ENCODE measurements around the gene BDH1.

Gene BDH1

DNA sequence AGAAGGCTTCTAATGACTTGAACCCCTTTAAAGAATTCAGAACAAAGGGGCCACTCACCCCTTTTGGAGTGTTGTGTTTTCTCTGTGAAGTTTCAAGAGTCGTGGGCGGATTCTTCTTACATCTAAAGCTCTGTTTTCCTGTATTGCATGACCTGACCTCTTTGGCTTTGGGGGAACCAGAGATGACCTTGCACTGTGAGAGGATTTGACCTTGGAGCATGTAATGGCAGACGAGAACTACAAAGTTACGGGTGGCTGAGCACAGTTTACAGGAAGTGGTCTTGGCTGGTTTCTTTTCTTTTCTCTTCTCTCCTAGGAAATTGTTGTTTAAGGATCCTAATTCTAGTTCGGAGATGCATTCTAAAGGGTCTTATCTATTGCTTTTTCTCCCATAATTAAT lies 6.2 kb upstream of the BDH1 start:
- no peak overlapping the region for H2AK5ac ChIP-seq (ENCODE audit: low read length)
- no peak overlapping the region for H4K5ac ChIP-seq (ENCODE audit: low read length)
- no peak overlapping the region for H3K23ac ChIP-seq (ENCODE audit: low read length)
- H2BK15ac ChIP-seq (replicated peaks; ENCODE audit: low read depth) = no peak overlapping the region
- no peak overlapping the region for H3K9ac ChIP-seq (ENCODE audit: low read length)
- H3K36me3 ChIP-seq (ENCODE audit: control insufficient read depth, insufficient read depth, low read length) = no peaks in the 10 kb centered on the region
- H3K4me2 ChIP-seq (ENCODE audit: low read length) = no peak overlapping the region
- H3K4me1 ChIP-seq (ENCODE audit: control insufficient read depth, low read depth, low read length) = peaks cover 3% of the 10 kb centered on the region
- DNase-seq = no peak
- no peaks in the 10 kb centered on the region for H3K27me3 ChIP-seq (ENCODE audit: insufficient read depth, low read length, poor library complexity)
- no peak overlapping the region for H3K4ac ChIP-seq (ENCODE audit: low read depth, low read length)
- H3K27ac ChIP-seq (ENCODE audit: low read depth, low read length) = no peak overlapping the region
- H2BK5ac ChIP-seq (ENCODE audit: low read length) = no peak overlapping the region
- H2BK120ac ChIP-seq (ENCODE audit: low read depth, low read length) = no peak overlapping the region
- no peaks in the 10 kb centered on the region for H3K79me2 ChIP-seq (ENCODE audit: control insufficient read depth, insufficient read depth, low read length)
- no peaks in the 10 kb centered on the region for H3K79me1 ChIP-seq (ENCODE audit: low read length)
- H3K4me3 ChIP-seq (ENCODE audit: low read length) = no peak overlapping the region
- H4K8ac ChIP-seq (ENCODE audit: low read depth, low read length) = no peak overlapping the region
- H3K56ac ChIP-seq (ENCODE audit: low read length) = no peak overlapping the region
- no peak overlapping the region for H3K18ac ChIP-seq (ENCODE audit: low read length)
- no CpG with 5 or more reads among the region's 5 CpGs for whole genome bisulfite sequencing (ENCODE audit: extremely low coverage, insufficient coverage, low lambda C conversion rate)

DNA sequence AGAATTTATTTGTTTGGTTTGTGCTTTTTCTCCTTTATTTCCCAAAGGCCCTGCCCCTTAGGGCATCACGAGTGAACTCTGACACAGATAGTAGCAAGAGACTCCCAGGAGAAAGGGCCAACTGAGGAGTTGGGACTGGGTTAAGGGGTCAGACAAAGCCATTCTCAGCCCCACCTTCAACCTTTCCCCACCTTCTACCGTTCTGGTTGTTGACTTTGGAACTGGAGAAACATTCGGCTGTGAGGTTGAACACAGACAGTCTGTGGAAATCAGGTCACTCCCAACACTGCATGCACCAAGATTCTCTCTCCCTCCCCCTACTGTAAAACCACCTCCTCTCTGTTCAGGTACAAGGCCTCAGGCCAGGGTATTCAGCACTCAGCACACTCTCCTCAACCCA lies 3.9 kb upstream of the BDH1 start:
- no peaks in the 10 kb centered on the region for H3K36me3 ChIP-seq (ENCODE audit: control insufficient read depth, insufficient read depth, low read length)
- H3K4me3 ChIP-seq (ENCODE audit: low read length) = no peak overlapping the region

GRCh38 chr3:197554562-197555280 lies 1.0 kb downstream of the BDH1 start:
- Histone ChIP-seq H3K9ac (ENCODE audit: low read length) (peak overlapping the region; percentile 88), H3K4me1 (ENCODE audit: control insufficient read depth, low read depth, low read length) (peaks cover 2% of the 10 kb centered on the region), H3K4me2 (ENCODE audit: low read length) (peak overlapping the region; percentile 97), H3K23ac (ENCODE audit: low read length) (peak overlapping the region; percentile 81), H3K56ac (ENCODE audit: low read length) (peak overlapping the region; percentile 93), H3K18ac (ENCODE audit: low read length) (peak overlapping the region; percentile 54), H3K79me2 (ENCODE audit: control insufficient read depth, insufficient read depth, low read length) (no peaks in the 10 kb centered on the region), H4K8ac (ENCODE audit: low read depth, low read length) (peak overlapping the region; percentile 30), H3K27ac (ENCODE audit: low read depth, low read length) (no peak overlapping the region), H3K36me3 (ENCODE audit: control insufficient read depth, insufficient read depth, low read length) (no peaks in the 10 kb centered on the region), H2BK120ac (ENCODE audit: low read depth, low read length) (no peak overlapping the region), H2AK5ac (ENCODE audit: low read length) (no peak overlapping the region), H3K27me3 (ENCODE audit: insufficient read depth, low read length, poor library complexity) (no peaks in the 10 kb centered on the region), H2BK15ac (replicated peaks; ENCODE audit: low read depth) (no peak overlapping the region), H2BK5ac (ENCODE audit: low read length) (peak overlapping the region; percentile 58), H3K79me1 (ENCODE audit: low read length) (no peaks in the 10 kb centered on the region), H3K4ac (ENCODE audit: low read depth, low read length) (peak overlapping the region; percentile 19), H3K4me3 (ENCODE audit: low read length) (peak overlapping the region; percentile 72), H4K5ac (ENCODE audit: low read length) (no peak overlapping the region)
- peak; percentile 98 for DNase-seq
- WGBS (ENCODE audit: extremely low coverage, insufficient coverage, low lambda C conversion rate) = no CpG with 5 or more reads among the region's 60 CpGs

More for the DNA sequence above, 3.9 kb upstream of the BDH1 start:
- no peak overlapping the region for H4K5ac ChIP-seq (ENCODE audit: low read length)
- no peak overlapping the region for H2AK5ac ChIP-seq (ENCODE audit: low read length)
- peaks cover 3% of the 10 kb centered on the region for H3K4me1 ChIP-seq (ENCODE audit: control insufficient read depth, low read depth, low read length)
- H2BK15ac ChIP-seq (replicated peaks; ENCODE audit: low read depth) = no peak overlapping the region
- H3K18ac ChIP-seq (ENCODE audit: low read length) = no peak overlapping the region
- no peak overlapping the region for H2BK120ac ChIP-seq (ENCODE audit: low read depth, low read length)
- H3K9ac ChIP-seq (ENCODE audit: low read length) = no peak overlapping the region
- H3K27ac ChIP-seq (ENCODE audit: low read depth, low read length) = no peak overlapping the region
- no peak for DNase-seq
- H3K79me1 ChIP-seq (ENCODE audit: low read length) = no peaks in the 10 kb centered on the region
- no peak overlapping the region for H3K56ac ChIP-seq (ENCODE audit: low read length)
- H3K4me2 ChIP-seq (ENCODE audit: low read length) = no peak overlapping the region
- no peak overlapping the region for H3K4ac ChIP-seq (ENCODE audit: low read depth, low read length)
- H3K23ac ChIP-seq (ENCODE audit: low read length) = no peak overlapping the region
- H4K8ac ChIP-seq (ENCODE audit: low read depth, low read length) = no peak overlapping the region
- no CpG with 5 or more reads among the region's 3 CpGs for WGBS (ENCODE audit: extremely low coverage, insufficient coverage, low lambda C conversion rate)
- H3K79me2 ChIP-seq (ENCODE audit: control insufficient read depth, insufficient read depth, low read length) = no peaks in the 10 kb centered on the region
- no peaks in the 10 kb centered on the region for H3K27me3 ChIP-seq (ENCODE audit: insufficient read depth, low read length, poor library complexity)
- no peak overlapping the region for H2BK5ac ChIP-seq (ENCODE audit: low read length)

DNA sequence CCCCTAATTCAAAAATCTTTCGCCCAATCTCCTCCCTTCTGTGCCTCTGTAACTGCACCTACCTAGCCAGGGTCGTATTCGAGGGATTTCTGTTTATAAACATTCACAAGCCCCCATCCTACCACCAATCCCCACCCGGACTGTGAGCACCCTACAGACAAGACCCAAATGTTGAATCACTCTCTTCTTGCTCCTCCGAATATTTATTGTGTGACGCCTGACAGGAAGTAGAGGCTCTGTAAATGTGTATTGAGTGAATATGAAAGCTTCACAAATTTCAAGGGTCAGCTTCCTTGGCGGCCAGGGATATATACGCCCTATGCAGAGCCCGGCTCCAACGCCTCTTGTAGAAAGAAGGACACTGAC lies 1.6 kb downstream of the BDH1 start:
- no peak overlapping the region for H3K4ac ChIP-seq (ENCODE audit: low read depth, low read length)
- H3K4me1 ChIP-seq (ENCODE audit: control insufficient read depth, low read depth, low read length) = no peaks in the 10 kb centered on the region
- peak overlapping the region; percentile 75 for H3K56ac ChIP-seq (ENCODE audit: low read length)
- no CpG with 5 or more reads among the region's 10 CpGs for WGBS (ENCODE audit: extremely low coverage, insufficient coverage, low lambda C conversion rate)
- no peak overlapping the region for H2BK15ac ChIP-seq (replicated peaks; ENCODE audit: low read depth)
- no peak overlapping the region for H4K5ac ChIP-seq (ENCODE audit: low read length)
- no peak for DNase-seq
- peak overlapping the region; percentile 63 for H3K9ac ChIP-seq (ENCODE audit: low read length)
- H3K4me2 ChIP-seq (ENCODE audit: low read length) = peak overlapping the region; percentile 23
- H3K4me3 ChIP-seq (ENCODE audit: low read length) = no peak overlapping the region
- no peaks in the 10 kb centered on the region for H3K79me2 ChIP-seq (ENCODE audit: control insufficient read depth, insufficient read depth, low read length)
- no peak overlapping the region for H3K27ac ChIP-seq (ENCODE audit: low read depth, low read length)
- H3K36me3 ChIP-seq (ENCODE audit: control insufficient read depth, insufficient read depth, low read length) = no peaks in the 10 kb centered on the region
- no peak overlapping the region for H2BK120ac ChIP-seq (ENCODE audit: low read depth, low read length)
- H3K18ac ChIP-seq (ENCODE audit: low read length) = peak overlapping the region; percentile 54
- no peak overlapping the region for H3K23ac ChIP-seq (ENCODE audit: low read length)
- peak overlapping the region; percentile 30 for H4K8ac ChIP-seq (ENCODE audit: low read depth, low read length)
- H2AK5ac ChIP-seq (ENCODE audit: low read length) = no peak overlapping the region
- H3K27me3 ChIP-seq (ENCODE audit: insufficient read depth, low read length, poor library complexity) = no peaks in the 10 kb centered on the region
- no peak overlapping the region for H2BK5ac ChIP-seq (ENCODE audit: low read length)
- no peaks in the 10 kb centered on the region for H3K79me1 ChIP-seq (ENCODE audit: low read length)

- Histone ChIP-seq H4K5ac (ENCODE audit: low read length) (no peak overlapping the region), H3K4me2 (ENCODE audit: low read length) (no peak overlapping the region), H3K4me1 (ENCODE audit: control insufficient read depth, low read depth, low read length) (no peaks in the 10 kb centered on the region), H3K79me2 (ENCODE audit: control insufficient read depth, insufficient read depth, low read length) (no peaks in the 10 kb centered on the region), H2BK5ac (ENCODE audit: low read length) (no peak overlapping the region), H3K27me3 (ENCODE audit: insufficient read depth, low read length, poor library complexity) (no peaks in the 10 kb centered on the region), H3K56ac (ENCODE audit: low read length) (no peak overlapping the region), H3K18ac (ENCODE audit: low read length) (no peak overlapping the region), H3K36me3 (ENCODE audit: control insufficient read depth, insufficient read depth, low read length) (no peaks in the 10 kb centered on the region), H3K23ac (ENCODE audit: low read length) (no peak overlapping the region), H3K79me1 (ENCODE audit: low read length) (no peaks in the 10 kb centered on the region), H3K27ac (ENCODE audit: low read depth, low read length) (no peak overlapping the region), H2BK15ac (replicated peaks; ENCODE audit: low read depth) (no peak overlapping the region), H2BK120ac (ENCODE audit: low read depth, low read length) (no peak overlapping the region), H3K9ac (ENCODE audit: low read length) (no peak overlapping the region), H2AK5ac (ENCODE audit: low read length) (no peak overlapping the region), H3K4ac (ENCODE audit: low read depth, low read length) (no peak overlapping the region), H3K4me3 (ENCODE audit: low read length) (no peak overlapping the region), H4K8ac (ENCODE audit: low read depth, low read length) (no peak overlapping the region)
- no CpG with 5 or more reads among the region's 6 CpGs for WGBS (ENCODE audit: extremely low coverage, insufficient coverage, low lambda C conversion rate)
- no peak for DNase-seq
Observed at GRCh38 chr3:197552198-197552597, 3.6 kb downstream of the BDH1 start.

GRCh38 chr3:197550489-197550888 lies 5.3 kb downstream of the BDH1 start:
- no peak overlapping the region for H2AK5ac ChIP-seq (ENCODE audit: low read length)
- no peaks in the 10 kb centered on the region for H3K79me1 ChIP-seq (ENCODE audit: low read length)
- H3K27me3 ChIP-seq (ENCODE audit: insufficient read depth, low read length, poor library complexity) = no peaks in the 10 kb centered on the region
- H4K8ac ChIP-seq (ENCODE audit: low read depth, low read length) = no peak overlapping the region
- H3K4me1 ChIP-seq (ENCODE audit: control insufficient read depth, low read depth, low read length) = no peaks in the 10 kb centered on the region
- H3K36me3 ChIP-seq (ENCODE audit: control insufficient read depth, insufficient read depth, low read length) = no peaks in the 10 kb centered on the region
- no peak overlapping the region for H2BK5ac ChIP-seq (ENCODE audit: low read length)
- H3K9ac ChIP-seq (ENCODE audit: low read length) = no peak overlapping the region
- DNase-seq = no peak
- H2BK120ac ChIP-seq (ENCODE audit: low read depth, low read length) = no peak overlapping the region
- H3K23ac ChIP-seq (ENCODE audit: low read length) = no peak overlapping the region
- H2BK15ac ChIP-seq (replicated peaks; ENCODE audit: low read depth) = no peak overlapping the region
- WGBS (ENCODE audit: extremely low coverage, insufficient coverage, low lambda C conversion rate) = no CpG with 5 or more reads among the region's 9 CpGs
- no peak overlapping the region for H3K4me3 ChIP-seq (ENCODE audit: low read length)
- no peak overlapping the region for H3K4ac ChIP-seq (ENCODE audit: low read depth, low read length)
- H3K79me2 ChIP-seq (ENCODE audit: control insufficient read depth, insufficient read depth, low read length) = no peaks in the 10 kb centered on the region
- no peak overlapping the region for H3K18ac ChIP-seq (ENCODE audit: low read length)
- H3K27ac ChIP-seq (ENCODE audit: low read depth, low read length) = no peak overlapping the region
- H4K5ac ChIP-seq (ENCODE audit: low read length) = no peak overlapping the region
- no peak overlapping the region for H3K4me2 ChIP-seq (ENCODE audit: low read length)
- H3K56ac ChIP-seq (ENCODE audit: low read length) = peak overlapping the region; percentile 29
